BJ (cell line): ENCODE measurements around the gene LPCAT3. TPM values are rescaled to one million over a fixed set of nuclear protein-coding genes. Genes with fewer than 3 reads are reported as not detected.

Experiments
- CTCF ChIA-PET: fragments of 350-600 bp; formaldehyde crosslinking; extraction: SDS; loops from one replicate; lab custom pipeline; 2021; ENCODE audit warnings: antibody characterized with exemption, inconsistent platforms; lab: Yijun Ruan, JAX
- POLR2A ChIA-PET: fragments of 300-600 bp; sonication (Branson Sonifier 250); formaldehyde crosslinking; extraction: SDS; loops from one replicate; lab custom pipeline; 2021; ENCODE audit warnings: antibody characterized with exemption; lab: Charles Lee
- DNase-seq: peaks from one replicate; pipeline ENCODE4 v3.0.0-alpha.2; 2011; ENCODE audit warnings: low read depth
- H3K27me3 ChIP-seq: 2 replicates; pipeline ENCODE4 v1.6.0; 2011; ENCODE audit warnings: low read length; ENCODE audit not compliant: control insufficient read depth, insufficient read depth
- H3K36me3 ChIP-seq: 2 replicates; pipeline ENCODE4 v1.5.1; 2011; ENCODE audit warnings: low read length; ENCODE audit not compliant: control insufficient read depth, insufficient read depth
- H3K4me3 ChIP-seq: 2 replicates; pipeline ENCODE4 v1.5.1; 2011; ENCODE audit warnings: low read depth, mild to moderate bottlenecking, control low read depth, low read length
- CTCF ChIP-seq: IDR thresholded peaks from 2 replicates; pipeline ENCODE4 v1.5.1; 2011; ENCODE audit warnings: low read depth, mild to moderate bottlenecking, control low read depth, inconsistent platforms, low read length, moderate library complexity; ENCODE audit not compliant: insufficient read depth
- polyA plus RNA-seq: library from polyadenylated mRNA; depleted of rRNA; stranded (reverse); fragments of >200 nt; gene quantifications from 2 replicates; pipeline ENCODE4 v1.2.3, GENCODE V29; 2011

LPCAT3 gene
- polyA plus RNA-seq, 1 experiment = 31.2 TPM

DNA sequence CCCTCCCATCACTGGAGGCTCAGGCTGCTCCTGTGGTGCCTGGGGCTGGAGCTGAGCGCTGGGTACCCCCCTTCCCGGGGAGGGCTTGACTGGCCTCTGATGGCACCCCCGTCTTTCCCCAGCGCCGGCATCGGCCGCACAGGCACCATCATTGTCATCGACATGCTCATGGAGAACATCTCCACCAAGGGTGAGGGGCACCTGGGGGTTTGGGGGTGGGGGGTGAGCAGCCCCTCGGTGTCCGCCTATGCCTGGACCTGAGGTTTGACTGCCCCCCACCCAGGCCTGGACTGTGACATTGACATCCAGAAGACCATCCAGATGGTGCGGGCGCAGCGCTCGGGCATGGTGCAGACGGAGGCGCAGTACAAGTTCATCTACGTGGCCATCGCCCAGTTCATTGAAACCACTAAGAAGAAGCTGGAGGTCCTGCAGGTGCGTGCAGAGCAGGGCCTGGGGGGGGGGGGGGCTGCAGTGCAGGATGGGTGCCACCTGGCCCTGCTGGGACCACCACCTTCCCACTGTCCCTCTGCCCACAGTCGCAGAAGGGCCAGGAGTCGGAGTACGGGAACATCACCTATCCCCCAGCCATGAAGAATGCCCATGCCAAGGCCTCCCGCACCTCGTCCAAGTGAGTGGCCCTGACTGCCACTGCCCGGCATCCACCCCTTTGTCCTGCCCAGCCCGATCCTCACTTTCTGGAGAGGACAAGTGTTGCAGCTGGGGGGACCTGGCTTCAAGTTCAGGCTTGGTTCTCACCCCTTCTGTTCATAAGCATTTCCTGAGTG lies 58.3 kb downstream of the LPCAT3 start:
- Histone ChIP-seq H3K36me3 (peaks cover 3% of the 10 kb centered on the region), H3K27me3 (no peaks in the 10 kb centered on the region), H3K4me3 (no peak overlapping the region)
- CTCF ChIA-PET = interaction anchor here (0.6 to 5.5 kb wide), 9 partner anchors 15 to 229 kb away, joined by 3 to 65 read pairs (median 6); partner anchors contain the start of genes C12orf57, RNU7-1 and SPSB2
- POLR2A ChIA-PET = no interaction called here
- TF ChIP-seq CTCF = no peak
- DNase-seq = no peak

GRCh38 chr12:6959058-6959804 lies 59.0 kb downstream of the LPCAT3 start:
- ChIA-PET CTCF (interaction anchor here (0.6 to 2.6 kb wide), 4 partner anchors 14 to 229 kb away, joined by 3 to 9 read pairs (median 5); no protein-coding TSS in a partner anchor), POLR2A (no interaction called here)
- Histone ChIP-seq H3K4me3 (no peak overlapping the region), H3K27me3 (no peaks in the 10 kb centered on the region), H3K36me3 (no peaks in the 10 kb centered on the region)
- DNase-seq = no peak
- TF ChIP-seq CTCF = no peak

DNA sequence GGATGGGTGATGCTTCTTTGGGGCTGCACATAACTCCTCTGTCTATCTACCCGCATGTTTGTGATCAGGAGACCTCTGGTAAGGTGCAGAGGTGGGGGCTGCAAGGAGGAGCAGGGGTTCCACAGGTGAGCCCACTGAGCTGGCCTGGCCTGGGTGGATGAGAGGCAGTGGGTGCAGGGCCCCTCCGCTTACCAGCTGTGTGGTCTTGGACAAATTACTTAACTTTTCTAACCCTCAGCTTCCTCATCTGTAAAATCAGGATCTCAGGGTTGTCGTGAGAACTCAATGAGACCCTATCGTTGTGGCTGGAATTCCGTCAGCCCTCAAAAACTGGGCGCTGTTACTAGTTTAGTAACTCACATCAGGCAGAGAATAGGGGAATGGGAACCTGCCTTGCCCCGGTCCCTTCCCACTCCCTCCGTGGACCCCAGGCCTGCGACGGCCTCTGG lies 59.6 kb downstream of the LPCAT3 start:
- no peak for DNase-seq
- Histone ChIP-seq H3K4me3 (no peak overlapping the region), H3K27me3 (no peaks in the 10 kb centered on the region), H3K36me3 (no peaks in the 10 kb centered on the region)
- no peak for TF ChIP-seq CTCF
- POLR2A ChIA-PET = no interaction called here
- CTCF ChIA-PET = interaction anchor here (0.6 to 2.6 kb wide), 4 partner anchors 14 to 230 kb away, joined by 4 to 9 read pairs (median 5); no protein-coding TSS in a partner anchor

DNA sequence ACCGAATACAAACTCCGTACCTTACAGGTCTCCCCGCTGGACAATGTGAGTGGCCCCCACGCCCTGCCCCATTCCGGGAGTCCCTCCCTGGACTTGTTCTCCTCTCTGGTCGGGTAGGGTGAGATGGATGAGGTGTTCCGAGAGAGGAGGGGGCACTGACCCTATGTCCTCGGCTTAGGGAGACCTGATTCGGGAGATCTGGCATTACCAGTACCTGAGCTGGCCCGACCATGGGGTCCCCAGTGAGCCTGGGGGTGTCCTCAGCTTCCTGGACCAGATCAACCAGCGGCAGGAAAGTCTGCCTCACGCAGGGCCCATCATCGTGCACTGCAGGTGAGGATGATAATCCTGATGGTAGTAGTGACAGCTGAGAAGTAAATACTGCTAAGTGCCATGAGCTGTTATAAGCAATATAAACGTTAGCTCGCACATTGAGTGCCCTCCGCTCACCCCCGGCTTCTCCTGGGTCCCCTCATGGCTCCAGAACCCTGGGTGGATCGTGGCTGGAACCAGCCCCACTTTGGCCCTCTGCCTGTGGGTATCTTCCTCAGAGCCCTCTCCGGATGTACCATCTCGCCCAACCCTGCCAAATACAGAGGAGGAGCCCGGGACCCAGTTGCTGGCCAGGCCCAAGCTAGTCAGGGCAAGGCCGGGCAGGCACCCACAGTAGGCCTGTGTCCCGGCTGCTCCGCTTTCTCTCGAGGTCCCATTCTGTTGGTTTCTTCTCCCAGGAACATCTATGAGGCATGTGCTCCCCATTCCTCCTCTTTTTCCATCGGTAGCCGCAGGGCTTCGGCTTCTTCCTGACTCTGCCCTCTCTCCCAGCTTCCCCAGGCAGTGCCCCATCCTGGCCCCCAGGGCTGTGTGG lies 60.3 kb downstream of the LPCAT3 start:
- Histone ChIP-seq H3K27me3 (no peaks in the 10 kb centered on the region), H3K36me3 (no peaks in the 10 kb centered on the region), H3K4me3 (no peak overlapping the region)
- no peak for TF ChIP-seq CTCF
- ChIA-PET POLR2A (no interaction called here), CTCF (interaction anchor here (0.6 to 2.6 kb wide), 4 partner anchors 13 to 173 kb away, joined by 3 to 9 read pairs (median 5); partner anchors contain the start of gene SPSB2)
- no peak for DNase-seq
